Measurements from ENCODE around the gene JAKMIP1. TPM values are rescaled to one million over a fixed set of nuclear protein-coding genes. Genes with fewer than 3 reads are reported as not detected.
"Not testable (repeated sequence)": the region's sequence is repeated elsewhere in the genome, so short reads cannot be mapped to it uniquely, and the experiment has no call there.

The JAKMIP1 gene
- total RNA-seq, 2 donors from 2014 or later: 0.78 to 1.3 TPM

DNA sequence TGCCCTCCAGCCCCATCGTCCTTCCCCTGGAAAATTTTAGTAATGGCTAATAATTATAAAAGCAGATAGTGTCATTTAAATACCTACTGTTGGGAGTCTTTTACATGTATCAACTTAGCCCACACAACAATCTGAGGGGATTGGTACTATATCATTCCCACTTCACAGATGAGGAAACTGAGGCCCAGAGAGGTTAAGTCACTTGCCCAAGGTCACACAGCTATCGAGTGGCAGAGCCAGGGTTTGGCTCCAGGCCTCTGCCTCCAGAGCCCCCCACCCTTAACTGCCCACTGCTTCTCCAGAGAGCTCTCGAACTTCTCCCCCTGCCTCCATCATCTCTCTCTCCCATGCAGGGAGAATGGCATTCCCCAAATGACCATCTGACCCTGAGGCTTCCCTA lies 189.6 kb downstream of the JAKMIP1 start:
- no peak for ATAC-seq
- H3K27me3 ChIP-seq: no peaks in the 10 kb centered on the region
- DNase-seq: no peak
- no peaks in the 10 kb centered on the region for H3K9me3 ChIP-seq
- peaks cover 6% of the 10 kb centered on the region for H3K4me1 ChIP-seq
- intact Hi-C loops (cut with DNase I): no loop called here
- 49 to 59% methylated on average over 3 of the region's 3 CpGs for WGBS, 2 donors
- no peaks in the 10 kb centered on the region for H3K36me3 ChIP-seq (replicated peaks in 1 of 2; ENCODE audit: insufficient read depth in 1 of 2, low read depth in 2 of 2)
- TF ChIP-seq, protein P1, sequence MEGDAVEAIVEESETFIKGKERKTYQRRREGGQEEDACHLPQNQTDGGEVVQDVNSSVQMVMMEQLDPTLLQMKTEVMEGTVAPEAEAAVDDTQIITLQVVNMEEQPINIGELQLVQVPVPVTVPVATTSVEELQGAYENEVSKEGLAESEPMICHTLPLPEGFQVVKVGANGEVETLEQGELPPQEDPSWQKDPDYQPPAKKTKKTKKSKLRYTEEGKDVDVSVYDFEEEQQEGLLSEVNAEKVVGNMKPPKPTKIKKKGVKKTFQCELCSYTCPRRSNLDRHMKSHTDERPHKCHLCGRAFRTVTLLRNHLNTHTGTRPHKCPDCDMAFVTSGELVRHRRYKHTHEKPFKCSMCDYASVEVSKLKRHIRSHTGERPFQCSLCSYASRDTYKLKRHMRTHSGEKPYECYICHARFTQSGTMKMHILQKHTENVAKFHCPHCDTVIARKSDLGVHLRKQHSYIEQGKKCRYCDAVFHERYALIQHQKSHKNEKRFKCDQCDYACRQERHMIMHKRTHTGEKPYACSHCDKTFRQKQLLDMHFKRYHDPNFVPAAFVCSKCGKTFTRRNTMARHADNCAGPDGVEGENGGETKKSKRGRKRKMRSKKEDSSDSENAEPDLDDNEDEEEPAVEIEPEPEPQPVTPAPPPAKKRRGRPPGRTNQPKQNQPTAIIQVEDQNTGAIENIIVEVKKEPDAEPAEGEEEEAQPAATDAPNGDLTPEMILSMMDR (IDR thresholded peaks at IDR 0.05): no peak
- TF ChIP-seq POLR2A (IDR thresholded peaks at IDR 0.05): no peak
- H3K27ac ChIP-seq: no peak overlapping the region
- H3K4me3 ChIP-seq: no peak overlapping the region

DNA sequence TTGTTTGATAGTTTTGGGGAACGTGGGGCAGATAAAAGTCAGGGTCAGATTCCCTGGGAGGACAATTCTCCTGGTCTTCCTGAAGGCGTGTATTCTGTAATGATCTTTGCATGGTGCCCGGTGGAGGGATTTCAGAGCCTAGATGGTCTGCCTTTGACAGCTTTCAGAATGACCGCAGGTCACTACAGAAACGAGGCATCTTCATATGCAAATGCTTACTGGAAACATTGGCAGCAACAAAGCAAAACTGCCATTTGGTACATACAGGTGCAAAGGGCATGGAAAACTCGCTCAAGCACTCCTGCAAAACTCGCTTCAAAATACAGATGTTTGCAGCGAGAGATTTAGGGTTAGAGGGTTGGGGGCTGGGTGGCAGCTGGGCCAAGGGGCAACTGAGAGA lies 190.9 kb downstream of the JAKMIP1 start:
- no peak for ATAC-seq
- Histone ChIP-seq H3K9me3 (no peaks in the 10 kb centered on the region), H3K36me3 (replicated peaks in 1 of 2; ENCODE audit: insufficient read depth in 1 of 2, low read depth in 2 of 2) (no peaks in the 10 kb centered on the region), H3K27ac (no peak overlapping the region), H3K4me1 (peaks cover 6% of the 10 kb centered on the region), H3K27me3 (no peaks in the 10 kb centered on the region), H3K4me3 (no peak overlapping the region)
- WGBS, 2 donors: 29 to 30% methylated on average over 8 of the region's 8 CpGs
- TF ChIP-seq, protein P1 (IDR thresholded peaks at IDR 0.05): no peak
- no peak for TF ChIP-seq POLR2A (IDR thresholded peaks at IDR 0.05)
- DNase-seq: no peak
- intact Hi-C loops (cut with DNase I): no loop called here

DNA sequence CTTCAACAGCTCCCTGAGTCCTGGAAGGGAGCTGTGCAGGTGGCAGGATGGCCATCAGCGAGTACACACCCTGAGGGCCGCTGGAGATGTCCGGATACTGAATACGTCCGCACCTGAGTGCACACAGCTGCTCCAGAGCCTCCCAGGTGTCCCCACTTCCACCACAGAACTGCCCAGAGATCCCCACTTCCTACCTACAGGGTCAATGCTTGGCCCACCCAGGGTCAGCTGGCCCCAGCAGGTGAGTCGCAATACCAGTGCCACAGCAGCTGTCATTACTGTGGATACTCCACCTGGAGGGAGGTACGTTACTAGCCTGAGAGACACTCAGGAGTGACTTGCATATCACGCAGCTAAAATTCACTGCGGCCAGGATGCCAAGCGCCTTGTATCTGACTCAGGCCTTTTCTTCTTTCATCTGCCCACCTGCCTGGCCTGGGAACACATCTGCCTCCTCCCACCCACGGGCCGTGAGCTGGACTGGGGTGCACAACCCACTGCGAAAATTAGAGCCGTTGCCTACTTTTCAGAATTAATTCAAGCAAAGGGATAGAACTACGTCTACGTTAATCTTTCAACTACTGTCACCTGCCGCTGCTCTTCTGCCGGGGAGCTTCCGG lies 191.5 kb downstream of the JAKMIP1 start:
- no peak overlapping the region for H3K4me3 ChIP-seq
- H3K27ac ChIP-seq: no peak overlapping the region
- TF ChIP-seq, protein P1 (IDR thresholded peaks at IDR 0.05): no peak
- TF ChIP-seq POLR2A (IDR thresholded peaks at IDR 0.05): no peak
- H3K4me1 ChIP-seq: peaks cover 6% of the 10 kb centered on the region
- H3K9me3 ChIP-seq: no peaks in the 10 kb centered on the region
- ATAC-seq (no peak), DNase-seq (no peak)
- intact Hi-C loops (cut with DNase I): no loop called here
- H3K27me3 ChIP-seq: no peaks in the 10 kb centered on the region
- no peaks in the 10 kb centered on the region for H3K36me3 ChIP-seq (replicated peaks in 1 of 2; ENCODE audit: insufficient read depth in 1 of 2, low read depth in 2 of 2)
- WGBS, 2 donors: 36 to 47% methylated on average over 11 to 19 of the region's 19 CpGs

DNA sequence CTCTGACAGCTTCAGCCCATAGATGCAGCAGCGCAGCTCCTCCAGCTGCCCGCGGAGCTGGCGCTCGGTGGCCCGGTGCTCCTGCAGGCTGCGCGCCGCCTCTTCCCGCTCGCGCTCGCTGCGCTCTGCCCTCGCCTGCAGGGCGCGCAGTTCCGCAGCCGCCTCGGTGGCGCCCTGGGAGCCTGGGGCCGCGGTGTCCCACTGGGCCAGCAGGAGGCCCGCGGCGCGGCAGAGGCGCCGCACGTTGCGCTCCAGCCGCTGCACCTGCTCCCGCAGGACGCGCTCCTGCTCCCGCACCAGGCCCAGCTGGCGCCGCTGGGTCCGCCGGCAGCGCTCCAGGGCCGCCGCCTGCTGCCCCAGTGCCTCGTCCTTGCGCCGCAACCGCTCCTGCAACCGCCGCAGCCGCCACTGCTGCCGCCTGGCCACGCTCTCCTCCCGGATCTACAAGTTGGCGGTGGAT lies 192.2 kb downstream of the JAKMIP1 start:
- no peak for ATAC-seq
- TF ChIP-seq POLR2A (IDR thresholded peaks at IDR 0.05): no peak
- TF ChIP-seq, protein P1 (IDR thresholded peaks at IDR 0.05): peak in 1 of 7 experiments; percentile 13
- no peaks in the 10 kb centered on the region for H3K36me3 ChIP-seq (replicated peaks in 1 of 2; ENCODE audit: insufficient read depth in 1 of 2, low read depth in 2 of 2)
- no peak for DNase-seq
- intact Hi-C loops (cut with DNase I): no loop called here
- no peak overlapping the region for H3K4me3 ChIP-seq
- 27 to 82% methylated on average over 18 to 45 of the region's 54 CpGs for WGBS, 2 donors
- no peak overlapping the region for H3K27ac ChIP-seq
- no peaks in the 10 kb centered on the region for H3K27me3 ChIP-seq
- H3K4me1 ChIP-seq: peaks cover 6% of the 10 kb centered on the region
- no peaks in the 10 kb centered on the region for H3K9me3 ChIP-seq

DNA sequence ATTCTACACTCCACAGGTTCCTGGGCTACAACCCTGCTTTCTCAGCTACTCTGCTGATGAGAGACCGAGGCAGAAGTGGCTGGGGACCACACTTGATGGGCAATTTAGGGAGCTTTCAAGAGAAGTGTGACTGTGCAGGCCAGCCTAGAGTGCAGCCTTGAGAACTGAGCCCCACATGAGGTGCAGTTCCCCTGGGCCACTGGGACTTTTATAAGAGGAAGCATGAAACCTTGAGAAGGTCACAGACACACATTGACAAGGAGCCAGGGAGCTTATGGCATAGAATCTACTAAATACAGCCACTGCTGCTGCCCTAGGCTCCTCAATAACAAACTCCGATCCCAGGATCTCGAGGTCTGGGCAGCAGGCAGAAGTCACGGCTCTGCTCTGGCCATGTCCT lies 195.2 kb downstream of the JAKMIP1 start:
- Histone ChIP-seq H3K27me3 (no peaks in the 10 kb centered on the region), H3K36me3 (replicated peaks in 1 of 2; ENCODE audit: insufficient read depth in 1 of 2, low read depth in 2 of 2) (no peaks in the 10 kb centered on the region), H3K4me1 (no peaks in the 10 kb centered on the region), H3K4me3 (no peak overlapping the region), H3K27ac (no peak overlapping the region), H3K9me3 (no peaks in the 10 kb centered on the region)
- 64 to 67% methylated on average over 3 to 4 of the region's 4 CpGs for WGBS, 2 donors
- no peak for TF ChIP-seq POLR2A (IDR thresholded peaks at IDR 0.05)
- TF ChIP-seq, protein P1 (IDR thresholded peaks at IDR 0.05): no peak
- ATAC-seq: no peak
- no peak for DNase-seq
- intact Hi-C loops (cut with DNase I): no loop called here

DNA sequence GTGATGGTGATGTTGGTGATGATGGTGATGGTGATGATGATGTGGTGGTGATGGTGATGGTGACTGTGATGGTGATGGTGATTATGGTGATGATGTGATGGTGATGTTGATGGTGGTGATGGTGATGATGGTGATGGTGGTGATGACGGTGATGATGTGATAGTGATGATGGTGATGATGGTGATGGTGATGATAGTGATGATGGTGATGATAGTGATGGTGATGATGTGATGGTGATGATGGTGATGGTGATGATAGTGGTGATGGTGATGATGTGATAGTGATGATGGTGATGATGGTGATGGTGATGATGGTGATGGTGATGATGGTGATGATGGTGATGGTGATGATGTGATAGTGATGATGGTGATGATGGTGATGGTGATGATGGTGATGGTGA lies 196.9 kb downstream of the JAKMIP1 start:
- H3K27me3 ChIP-seq; H3K4me3 ChIP-seq; DNase-seq; H3K9me3 ChIP-seq; H3K36me3 ChIP-seq (replicated peaks in 1 of 2; ENCODE audit: insufficient read depth in 1 of 2, low read depth in 2 of 2); H3K4me1 ChIP-seq; H3K27ac ChIP-seq; intact Hi-C loops (cut with DNase I); ATAC-seq: not testable (repeated sequence)
- WGBS, 2 donors: 53 to 64% methylated on average over 1 of the region's 1 CpG

Measured in body of pancreas (tissue), 4 donors.